ENCODE data around the gene ENPP7. TPM values are rescaled to one million over a fixed set of nuclear protein-coding genes. Genes with fewer than 3 reads are reported as not detected.

ENPP7 gene
- total RNA-seq (2013): 0.02 TPM
- polyA plus RNA-seq (not detected), polyA minus RNA-seq (not detected in 2 replicates), total RNA-seq (0 to 0.60 (median 0.07) reads per million in 11 experiments)

GRCh38 chr17:79730769-79731483 lies at the start of gene ENPP7:
TSS of gene ENPP7 (plus strand) at chr17:79730943. CDS start at chr17:79731140, 197 bp downstream.
- H3K9ac ChIP-seq (ENCODE audit: insufficient read depth, low read length, poor library complexity, severe bottlenecking): no peak within 1 kb of the TSS
- DNase-seq: no peak
- no peak within 1 kb of the TSS for H2AFZ ChIP-seq (ENCODE audit: insufficient read depth, low read depth, low read length, poor library complexity, severe bottlenecking)
- no peaks in the 10 kb centered on the region for H3K36me3 ChIP-seq (replicated peaks in 1 of 2; ENCODE audit: control insufficient read depth in 1 of 2, insufficient read depth in 2 of 2, low read length in 2 of 2)
- peaks cover 0 to 4% (median 2%) of the 10 kb centered on the region in 3 donors for H3K27me3 Mint-ChIP-seq (ENCODE audit: low read depth in 3 of 3)
- no peaks in the 10 kb centered on the region for H3K79me2 ChIP-seq (ENCODE audit: insufficient read depth, low read length)
- peak within 1 kb of the TSS in 2 of 7 donors; percentile 7 to 40 for H3K27ac Mint-ChIP-seq
- H3K4me1 Mint-ChIP-seq: peaks cover 23% of the 10 kb centered on the region
- no peak within 1 kb of the TSS for H3K4me3 ChIP-seq (replicated peaks in 1 of 3; ENCODE audit: low read depth in 2 of 3, low read length in 3 of 3)
- 90% methylated on average over 27 of the region's 33 CpGs for WGBS (ENCODE audit: insufficient coverage)
- no peak within 1 kb of the TSS for H3K4me3 Mint-ChIP-seq
- no peaks in the 10 kb centered on the region for H3K27me3 ChIP-seq (ENCODE audit: control insufficient read depth in 2 of 2, insufficient read depth in 2 of 2, low read length in 2 of 2)
- peaks cover 16 to 26% of the 10 kb centered on the region in 2 donors for H3K4me1 ChIP-seq (ENCODE audit: control insufficient read depth in 1 of 2, insufficient read depth in 2 of 2, low read length in 2 of 2)
- H3K27ac ChIP-seq (ENCODE audit: low read depth in 1 of 2, low read length in 2 of 2): no peak within 1 kb of the TSS
- no peak within 1 kb of the TSS for H3K4me2 ChIP-seq (replicated peaks; ENCODE audit: extremely low read depth, low read length, poor library complexity, severe bottlenecking)
- TF ChIP-seq CTCF (IDR thresholded peaks at IDR 0.05): no peak
- peaks cover 0 to 4% of the 10 kb centered on the region in 2 donors for H3K36me3 Mint-ChIP-seq
- H4K20me1 ChIP-seq (ENCODE audit: insufficient read depth, low read length): no peaks in the 10 kb centered on the region
- no peaks in the 10 kb centered on the region for H3K9me3 ChIP-seq (replicated peaks in 1 of 2; ENCODE audit: control insufficient read depth in 1 of 2, insufficient read depth in 1 of 2, low read length in 2 of 2)
- peaks cover 0 to 2% (median 0%) of the 10 kb centered on the region in 7 donors for H3K9me3 Mint-ChIP-seq
- intact Hi-C loops (cut with micrococcal nuclease): no loop called here

GRCh38 chr17:79681101-79681621 lies 49.6 kb upstream of the ENPP7 start:
- Histone ChIP-seq H3K9ac (ENCODE audit: insufficient read depth, low read length, poor library complexity, severe bottlenecking) (no peak overlapping the region), H3K36me3 (replicated peaks in 1 of 2; ENCODE audit: control insufficient read depth in 1 of 2, insufficient read depth in 2 of 2, low read length in 2 of 2) (no peaks in the 10 kb centered on the region), H3K4me3 (replicated peaks in 1 of 3; ENCODE audit: low read depth in 2 of 3, low read length in 3 of 3) (no peak overlapping the region), H3K4me1 (ENCODE audit: control insufficient read depth in 1 of 2, insufficient read depth in 2 of 2, low read length in 2 of 2) (no peaks in the 10 kb centered on the region), H2AFZ (ENCODE audit: insufficient read depth, low read depth, low read length, poor library complexity, severe bottlenecking) (no peak overlapping the region), H3K27ac (ENCODE audit: low read depth in 1 of 2, low read length in 2 of 2) (no peak overlapping the region), H3K9me3 (replicated peaks in 1 of 2; ENCODE audit: control insufficient read depth in 1 of 2, insufficient read depth in 1 of 2, low read length in 2 of 2) (no peaks in the 10 kb centered on the region), H4K20me1 (ENCODE audit: insufficient read depth, low read length) (no peaks in the 10 kb centered on the region), H3K79me2 (ENCODE audit: insufficient read depth, low read length) (no peaks in the 10 kb centered on the region), H3K27me3 (ENCODE audit: control insufficient read depth in 2 of 2, insufficient read depth in 2 of 2, low read length in 2 of 2) (no peaks in the 10 kb centered on the region), H3K4me2 (replicated peaks; ENCODE audit: extremely low read depth, low read length, poor library complexity, severe bottlenecking) (no peak overlapping the region)
- WGBS (ENCODE audit: insufficient coverage): 80% methylated on average over 12 of the region's 14 CpGs
- Mint-ChIP-seq H3K27ac (no peak overlapping the region), H3K9me3 (no peaks in the 10 kb centered on the region), H3K27me3 (ENCODE audit: low read depth in 3 of 3) (peaks cover 6 to 15% (median 14%) of the 10 kb centered on the region in 3 donors), H3K36me3 (no peaks in the 10 kb centered on the region), H3K4me1 (no peaks in the 10 kb centered on the region), H3K4me3 (no peak overlapping the region)
- DNase-seq: no peak
- intact Hi-C loops (cut with micrococcal nuclease): no loop called here
- no peak for TF ChIP-seq CTCF (IDR thresholded peaks at IDR 0.05)
